PC-3 (cell line): ENCODE results near the gene EPG5.

ENCODE experiments used
- EZH2 ChIP-seq: fragments of 300-600 bp; sonication (generic); IDR thresholded peaks from one replicate; pipeline ENCODE4 v1.6.1; 2017; ENCODE audit warnings: antibody characterized with exemption, mild to moderate bottlenecking, low read length; ENCODE audit not compliant: unreplicated experiment
- EZH2phosphoT487 ChIP-seq: fragments of 300-600 bp; sonication (generic); IDR thresholded peaks from 2 replicates; pipeline ENCODE4 v1.6.1; 2018; ENCODE audit warnings: mild to moderate bottlenecking, antibody characterized with exemption, low read length, borderline replicate concordance
- TF ChIP-seq, protein P1 (sequence below): fragments of 300-600 bp; sonication (generic); conservative IDR thresholded peaks from 2 replicates; pipeline ENCODE4 v1.5.1; 2017; ENCODE audit warnings: antibody characterized with exemption, low read depth, mild to moderate bottlenecking, low read length

- TF ChIP-seq, protein P1, sequence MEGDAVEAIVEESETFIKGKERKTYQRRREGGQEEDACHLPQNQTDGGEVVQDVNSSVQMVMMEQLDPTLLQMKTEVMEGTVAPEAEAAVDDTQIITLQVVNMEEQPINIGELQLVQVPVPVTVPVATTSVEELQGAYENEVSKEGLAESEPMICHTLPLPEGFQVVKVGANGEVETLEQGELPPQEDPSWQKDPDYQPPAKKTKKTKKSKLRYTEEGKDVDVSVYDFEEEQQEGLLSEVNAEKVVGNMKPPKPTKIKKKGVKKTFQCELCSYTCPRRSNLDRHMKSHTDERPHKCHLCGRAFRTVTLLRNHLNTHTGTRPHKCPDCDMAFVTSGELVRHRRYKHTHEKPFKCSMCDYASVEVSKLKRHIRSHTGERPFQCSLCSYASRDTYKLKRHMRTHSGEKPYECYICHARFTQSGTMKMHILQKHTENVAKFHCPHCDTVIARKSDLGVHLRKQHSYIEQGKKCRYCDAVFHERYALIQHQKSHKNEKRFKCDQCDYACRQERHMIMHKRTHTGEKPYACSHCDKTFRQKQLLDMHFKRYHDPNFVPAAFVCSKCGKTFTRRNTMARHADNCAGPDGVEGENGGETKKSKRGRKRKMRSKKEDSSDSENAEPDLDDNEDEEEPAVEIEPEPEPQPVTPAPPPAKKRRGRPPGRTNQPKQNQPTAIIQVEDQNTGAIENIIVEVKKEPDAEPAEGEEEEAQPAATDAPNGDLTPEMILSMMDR, result no peak
- TF ChIP-seq EZH2phosphoT487, result no peak
- TF ChIP-seq EZH2, result no peak
Observed at GRCh38 chr18:45874491-45875184, 92.5 kb downstream of the EPG5 start.
